Measurements from ENCODE around the gene HELB.

DNA sequence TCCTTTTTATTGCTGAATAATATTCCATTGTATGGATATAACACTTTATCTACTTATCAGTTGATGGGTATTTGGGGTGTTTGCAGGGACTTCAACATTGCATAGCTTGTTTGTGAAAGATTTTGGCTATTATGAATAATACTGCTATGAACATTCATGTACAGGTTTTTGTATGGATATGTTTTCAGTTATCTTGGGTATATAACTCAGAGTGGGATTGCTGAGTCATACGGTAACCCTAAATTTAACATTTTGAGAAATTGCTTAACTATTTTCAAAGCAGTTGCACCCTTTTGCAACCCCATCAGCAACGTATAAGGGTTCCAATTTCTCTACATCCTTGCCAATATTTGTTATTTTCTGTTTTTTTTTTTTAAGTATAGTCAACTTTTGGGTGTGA lies 27.3 kb upstream of the HELB start:
- TF ChIP-seq, protein P1, sequence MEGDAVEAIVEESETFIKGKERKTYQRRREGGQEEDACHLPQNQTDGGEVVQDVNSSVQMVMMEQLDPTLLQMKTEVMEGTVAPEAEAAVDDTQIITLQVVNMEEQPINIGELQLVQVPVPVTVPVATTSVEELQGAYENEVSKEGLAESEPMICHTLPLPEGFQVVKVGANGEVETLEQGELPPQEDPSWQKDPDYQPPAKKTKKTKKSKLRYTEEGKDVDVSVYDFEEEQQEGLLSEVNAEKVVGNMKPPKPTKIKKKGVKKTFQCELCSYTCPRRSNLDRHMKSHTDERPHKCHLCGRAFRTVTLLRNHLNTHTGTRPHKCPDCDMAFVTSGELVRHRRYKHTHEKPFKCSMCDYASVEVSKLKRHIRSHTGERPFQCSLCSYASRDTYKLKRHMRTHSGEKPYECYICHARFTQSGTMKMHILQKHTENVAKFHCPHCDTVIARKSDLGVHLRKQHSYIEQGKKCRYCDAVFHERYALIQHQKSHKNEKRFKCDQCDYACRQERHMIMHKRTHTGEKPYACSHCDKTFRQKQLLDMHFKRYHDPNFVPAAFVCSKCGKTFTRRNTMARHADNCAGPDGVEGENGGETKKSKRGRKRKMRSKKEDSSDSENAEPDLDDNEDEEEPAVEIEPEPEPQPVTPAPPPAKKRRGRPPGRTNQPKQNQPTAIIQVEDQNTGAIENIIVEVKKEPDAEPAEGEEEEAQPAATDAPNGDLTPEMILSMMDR (IDR thresholded peaks at IDR 0.05): no peak
- TF ChIP-seq ZFX (IDR thresholded peaks at IDR 0.05; ENCODE audit: borderline replicate concordance): no peak
